Activated CD4-positive, alpha-beta memory T cell treated with anti-CD3 and anti-CD28 coated beads for 36 hours (primary cell): ENCODE data around the gene MIPEP. TPM values are rescaled to one million over a fixed set of nuclear protein-coding genes. Genes with fewer than 3 reads are reported as not detected.

Source experiments
- CTCF ChIA-PET: fragments of 350-600 bp; sonication (Branson Sonifier 250); formaldehyde crosslinking; loops from one replicate; lab custom pipeline; 2021; ENCODE audit warnings: antibody characterized with exemption, inconsistent platforms; lab: Charles Lee
- POLR2A ChIA-PET: fragments of 350-600 bp; sonication (Branson Sonifier 250); formaldehyde crosslinking; loops from one replicate; lab custom pipeline; 2021; ENCODE audit warnings: antibody characterized with exemption; lab: Charles Lee
- DNase-seq: peaks from one replicate; pipeline ENCODE4 v3.0.0-alpha.2; 2020
- H3K27ac Mint-ChIP-seq: one replicate; pipeline ENCODE4 v1.8.0; 2021; ENCODE audit warnings: mixed read lengths
- H3K27me3 Mint-ChIP-seq: one replicate; pipeline ENCODE4 v1.8.0; 2021; ENCODE audit warnings: mixed read lengths
- H3K36me3 Mint-ChIP-seq: one replicate; pipeline ENCODE4 v1.8.0; 2021; ENCODE audit warnings: mixed read lengths
- H3K4me1 Mint-ChIP-seq: one replicate; pipeline ENCODE4 v1.8.0; 2021; ENCODE audit warnings: low read depth, mixed read lengths
- H3K4me3 Mint-ChIP-seq: one replicate; pipeline ENCODE4 v1.8.0; 2021; ENCODE audit warnings: mild to moderate bottlenecking, mixed read lengths
- H3K9me3 Mint-ChIP-seq: one replicate; pipeline ENCODE4 v1.8.0; 2021; ENCODE audit warnings: mixed read lengths
- intact Hi-C: fragments of 100-400 bp; cut with micrococcal nuclease; formaldehyde crosslinking; loops from one replicate; pipeline ENCODE4 v1.15.1; 2023
- total RNA-seq, 2 experiments: library from RNA; stranded (reverse); gene quantifications; one replicate each; pipeline ENCODE4 v1.2.3, GENCODE V29; 2021

The MIPEP gene
- total RNA-seq, 2 experiments from 2014 or later, result 16.6 to 16.7 TPM

- Mint-ChIP-seq H3K27me3 (no peaks in the 10 kb centered on the region), H3K4me3 (no peak overlapping the region), H3K27ac (no peak overlapping the region), H3K4me1 (no peaks in the 10 kb centered on the region), H3K9me3 (no peaks in the 10 kb centered on the region), H3K36me3 (peaks cover 2% of the 10 kb centered on the region)
- DNase-seq, result no peak
- POLR2A ChIA-PET, result no interaction called here
- CTCF ChIA-PET, result no interaction called here
- intact Hi-C loops, result no loop called here
Observed at GRCh38 chr13:23865026-23865425, 24.2 kb downstream of the MIPEP start.

GRCh38 chr13:23861310-23861709 lies 27.9 kb downstream of the MIPEP start:
- ChIA-PET POLR2A (no interaction called here), CTCF (no interaction called here)
- no peaks in the 10 kb centered on the region for H3K27me3 Mint-ChIP-seq
- peaks cover 6% of the 10 kb centered on the region for H3K36me3 Mint-ChIP-seq
- DNase-seq, result no peak
- H3K4me3 Mint-ChIP-seq, result no peak overlapping the region
- no peaks in the 10 kb centered on the region for H3K9me3 Mint-ChIP-seq
- H3K27ac Mint-ChIP-seq, result no peak overlapping the region
- no peaks in the 10 kb centered on the region for H3K4me1 Mint-ChIP-seq
- intact Hi-C loops, result no loop called here

- no peak overlapping the region for H3K27ac Mint-ChIP-seq
- ChIA-PET CTCF (no interaction called here), POLR2A (no interaction called here)
- no peaks in the 10 kb centered on the region for H3K27me3 Mint-ChIP-seq
- DNase-seq, result no peak
- H3K4me1 Mint-ChIP-seq, result peaks cover 3% of the 10 kb centered on the region
- intact Hi-C loops, result no loop called here
- no peak overlapping the region for H3K4me3 Mint-ChIP-seq
- H3K9me3 Mint-ChIP-seq, result no peaks in the 10 kb centered on the region
- peaks cover 10% of the 10 kb centered on the region for H3K36me3 Mint-ChIP-seq
Observed at GRCh38 chr13:23859904-23860303, 29.3 kb downstream of the MIPEP start.

GRCh38 chr13:23859455-23859854 lies 29.7 kb downstream of the MIPEP start:
- Mint-ChIP-seq H3K4me3 (no peak overlapping the region), H3K4me1 (peaks cover 3% of the 10 kb centered on the region), H3K27ac (no peak overlapping the region), H3K36me3 (peaks cover 10% of the 10 kb centered on the region), H3K27me3 (no peaks in the 10 kb centered on the region), H3K9me3 (no peaks in the 10 kb centered on the region)
- DNase-seq, result no peak
- ChIA-PET POLR2A (no interaction called here), CTCF (interaction anchor here (1.2 kb wide), 1 partner anchor 70 kb away, joined by 3 read pairs; no protein-coding TSS in a partner anchor)
- intact Hi-C loops, result no loop called here

GRCh38 chr13:23858546-23858945 lies 30.7 kb downstream of the MIPEP start:
- no peaks in the 10 kb centered on the region for H3K9me3 Mint-ChIP-seq
- DNase-seq, result no peak
- ChIA-PET CTCF (interaction anchor here (1.2 to 1.5 kb wide), 2 partner anchors 69 to 142 kb away, joined by 3 to 4 read pairs; no protein-coding TSS in a partner anchor), POLR2A (no interaction called here)
- peaks cover 10% of the 10 kb centered on the region for H3K36me3 Mint-ChIP-seq
- intact Hi-C loops, result no loop called here
- H3K27ac Mint-ChIP-seq, result no peak overlapping the region
- H3K27me3 Mint-ChIP-seq, result no peaks in the 10 kb centered on the region
- H3K4me1 Mint-ChIP-seq, result peaks cover 3% of the 10 kb centered on the region
- no peak overlapping the region for H3K4me3 Mint-ChIP-seq

GRCh38 chr13:23856008-23856750 lies 33.0 kb downstream of the MIPEP start:
- DNase-seq, result no peak
- H3K27me3 Mint-ChIP-seq, result no peaks in the 10 kb centered on the region
- peaks cover 3% of the 10 kb centered on the region for H3K4me1 Mint-ChIP-seq
- H3K36me3 Mint-ChIP-seq, result peaks cover 8% of the 10 kb centered on the region
- intact Hi-C loops, result no loop called here
- H3K27ac Mint-ChIP-seq, result no peak overlapping the region
- H3K9me3 Mint-ChIP-seq, result no peaks in the 10 kb centered on the region
- ChIA-PET CTCF (no interaction called here), POLR2A (no interaction called here)
- H3K4me3 Mint-ChIP-seq, result no peak overlapping the region

GRCh38 chr13:23855360-23855759 lies 33.8 kb downstream of the MIPEP start:
- no peak for DNase-seq
- ChIA-PET POLR2A (no interaction called here), CTCF (no interaction called here)
- H3K27ac Mint-ChIP-seq, result no peak overlapping the region
- H3K4me3 Mint-ChIP-seq, result no peak overlapping the region
- intact Hi-C loops, result no loop called here
- H3K4me1 Mint-ChIP-seq, result peaks cover 3% of the 10 kb centered on the region
- peaks cover 8% of the 10 kb centered on the region for H3K36me3 Mint-ChIP-seq
- no peaks in the 10 kb centered on the region for H3K27me3 Mint-ChIP-seq
- H3K9me3 Mint-ChIP-seq, result no peaks in the 10 kb centered on the region

- peaks cover 3% of the 10 kb centered on the region for H3K4me1 Mint-ChIP-seq
- ChIA-PET POLR2A (no interaction called here), CTCF (no interaction called here)
- H3K27me3 Mint-ChIP-seq, result no peaks in the 10 kb centered on the region
- intact Hi-C loops, result no loop called here
- no peak for DNase-seq
- H3K36me3 Mint-ChIP-seq, result peaks cover 8% of the 10 kb centered on the region
- H3K4me3 Mint-ChIP-seq, result no peak overlapping the region
- H3K9me3 Mint-ChIP-seq, result no peaks in the 10 kb centered on the region
- H3K27ac Mint-ChIP-seq, result no peak overlapping the region
Observed at GRCh38 chr13:23852351-23852750, 36.8 kb downstream of the MIPEP start.

GRCh38 chr13:23851106-23851505 lies 38.1 kb downstream of the MIPEP start:
- DNase-seq, result no peak
- Mint-ChIP-seq H3K4me1 (peaks cover 3% of the 10 kb centered on the region), H3K9me3 (no peaks in the 10 kb centered on the region), H3K27me3 (no peaks in the 10 kb centered on the region), H3K27ac (no peak overlapping the region), H3K36me3 (peaks cover 2% of the 10 kb centered on the region), H3K4me3 (no peak overlapping the region)
- ChIA-PET CTCF (no interaction called here), POLR2A (no interaction called here)
- intact Hi-C loops, result no loop called here

- ChIA-PET POLR2A (no interaction called here), CTCF (no interaction called here)
- DNase-seq, result no peak
- H3K9me3 Mint-ChIP-seq, result no peaks in the 10 kb centered on the region
- no peak overlapping the region for H3K27ac Mint-ChIP-seq
- peaks cover under 1% of the 10 kb centered on the region for H3K36me3 Mint-ChIP-seq
- H3K4me3 Mint-ChIP-seq, result no peak overlapping the region
- no peaks in the 10 kb centered on the region for H3K4me1 Mint-ChIP-seq
- intact Hi-C loops, result no loop called here
- H3K27me3 Mint-ChIP-seq, result no peaks in the 10 kb centered on the region
Observed at GRCh38 chr13:23850134-23850533, 39.1 kb downstream of the MIPEP start.

GRCh38 chr13:23849670-23850069 lies 39.5 kb downstream of the MIPEP start:
- no peak for DNase-seq
- Mint-ChIP-seq H3K27me3 (no peaks in the 10 kb centered on the region), H3K4me3 (no peak overlapping the region), H3K9me3 (no peaks in the 10 kb centered on the region), H3K36me3 (no peaks in the 10 kb centered on the region), H3K27ac (no peak overlapping the region), H3K4me1 (no peaks in the 10 kb centered on the region)
- POLR2A ChIA-PET, result no interaction called here
- CTCF ChIA-PET, result no interaction called here
- intact Hi-C loops, result no loop called here

- no peaks in the 10 kb centered on the region for H3K36me3 Mint-ChIP-seq
- DNase-seq, result no peak
- H3K4me1 Mint-ChIP-seq, result peaks cover 4% of the 10 kb centered on the region
- CTCF ChIA-PET, result no interaction called here
- H3K4me3 Mint-ChIP-seq, result no peak overlapping the region
- no peak overlapping the region for H3K27ac Mint-ChIP-seq
- H3K9me3 Mint-ChIP-seq, result no peaks in the 10 kb centered on the region
- intact Hi-C loops, result no loop called here
- H3K27me3 Mint-ChIP-seq, result no peaks in the 10 kb centered on the region
- POLR2A ChIA-PET, result no interaction called here
Observed at GRCh38 chr13:23848646-23849141, 40.5 kb downstream of the MIPEP start.

GRCh38 chr13:23848019-23848418 lies 41.2 kb downstream of the MIPEP start:
- peaks cover under 1% of the 10 kb centered on the region for H3K36me3 Mint-ChIP-seq
- no peaks in the 10 kb centered on the region for H3K27me3 Mint-ChIP-seq
- H3K4me3 Mint-ChIP-seq, result no peak overlapping the region
- intact Hi-C loops, result no loop called here
- H3K4me1 Mint-ChIP-seq, result peaks cover 4% of the 10 kb centered on the region
- no peak overlapping the region for H3K27ac Mint-ChIP-seq
- no peak for DNase-seq
- no peaks in the 10 kb centered on the region for H3K9me3 Mint-ChIP-seq
- ChIA-PET POLR2A (no interaction called here), CTCF (interaction anchor here (0.9 kb wide), 1 partner anchor 25 kb away, joined by 3 read pairs; no protein-coding TSS in a partner anchor)
